NCI-H510A (cell line): ENCODE results near the gene SLC35D1.
"Not testable (repeated sequence)": the region's sequence is repeated elsewhere in the genome, so short reads cannot be mapped to it uniquely, and the experiment has no call there.

Experiments used
- DNase-seq: peaks from one replicate; lab custom pipeline; 2025; lab: John Stamatoyannopoulos, UW

SLC35D1 gene

GRCh38 chr1:66985835-66986234, 68.1 kb downstream of the SLC35D1 start:
- no peak for DNase-seq

GRCh38 chr1:66984491-66984890, 69.5 kb downstream of the SLC35D1 start:
- DNase-seq: no peak

- DNase-seq: no peak
Measured at GRCh38 chr1:66982561-66983260, 71.2 kb downstream of the SLC35D1 start.

DNA sequence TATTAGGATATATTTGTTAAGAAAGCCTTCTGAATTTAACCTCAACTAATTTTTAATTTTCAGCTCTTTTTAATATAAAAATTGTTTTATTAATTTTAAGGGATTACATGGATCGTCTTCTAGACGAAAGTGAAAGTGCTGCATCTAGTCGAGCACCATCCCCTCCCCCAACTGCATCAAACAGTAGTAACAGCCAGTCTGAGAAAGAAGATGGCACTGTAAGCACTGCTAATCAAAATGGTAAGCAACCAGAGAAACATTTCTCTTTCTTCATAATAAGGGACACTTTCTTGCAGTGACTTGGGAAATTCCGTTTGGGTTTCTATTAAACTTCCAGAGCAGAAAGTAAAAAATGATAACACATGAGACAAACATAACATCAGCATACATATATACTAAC, 72.3 kb downstream of the SLC35D1 start:
- no peak for DNase-seq

- no peak for DNase-seq
Measured at GRCh38 chr1:66980745-66981367, 73.1 kb downstream of the SLC35D1 start.

GRCh38 chr1:66979621-66980020, 74.3 kb downstream of the SLC35D1 start:
- DNase-seq: not testable (repeated sequence)

DNA sequence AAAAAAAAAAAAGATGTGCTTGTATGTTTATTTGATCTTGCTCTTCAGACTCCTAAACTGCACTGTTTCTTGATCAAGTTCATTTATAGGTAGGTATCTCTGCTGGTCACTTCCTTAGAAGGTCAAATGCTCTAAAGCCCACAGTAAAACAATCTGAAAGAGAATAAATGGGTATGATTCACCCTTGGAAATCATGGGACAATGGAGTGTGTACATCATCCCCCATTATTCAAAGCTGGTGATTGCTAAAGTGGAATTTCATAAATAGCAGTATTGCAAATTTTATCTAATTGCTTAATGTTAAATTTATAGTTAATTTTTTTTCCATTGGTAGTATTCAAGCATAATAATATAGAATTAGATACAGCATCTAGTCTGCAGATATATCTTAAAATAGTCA, 75.7 kb downstream of the SLC35D1 start:
- DNase-seq: no peak

- no peak for DNase-seq
Measured at GRCh38 chr1:66968574-66968973, 85.4 kb downstream of the SLC35D1 start.

DNA sequence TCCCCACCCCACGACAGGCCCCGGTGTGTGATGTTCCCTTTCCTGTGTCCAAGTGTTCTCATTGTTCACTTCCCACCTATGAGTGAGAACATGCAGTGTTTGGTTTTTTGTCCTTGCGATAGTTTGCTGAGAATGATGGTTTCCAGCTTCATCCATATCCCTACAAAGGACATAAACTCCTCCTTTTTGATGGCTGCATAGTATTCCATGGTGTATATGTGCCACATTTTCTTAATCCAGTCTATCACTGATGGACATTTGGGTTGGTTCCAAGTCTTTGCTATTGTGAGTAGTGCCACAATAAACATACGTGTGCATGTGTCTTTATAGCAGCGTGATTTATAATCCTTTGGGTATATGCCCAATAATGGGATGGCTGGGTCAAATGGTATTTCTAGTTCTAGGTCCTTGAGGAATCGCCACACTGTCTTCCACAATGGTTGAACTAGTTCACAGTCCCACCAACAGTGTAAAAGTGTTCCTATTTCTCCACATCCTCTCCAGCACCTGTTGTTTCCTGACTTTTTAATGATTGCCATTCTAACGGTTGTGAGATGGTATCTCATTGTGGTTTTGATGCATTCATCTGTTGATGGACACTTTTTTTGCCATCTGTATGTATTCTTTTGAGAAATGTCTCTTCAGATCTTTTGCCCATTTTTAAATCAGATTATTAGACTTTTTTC, 87.6 kb downstream of the SLC35D1 start:
- DNase-seq: not testable (repeated sequence)

DNA sequence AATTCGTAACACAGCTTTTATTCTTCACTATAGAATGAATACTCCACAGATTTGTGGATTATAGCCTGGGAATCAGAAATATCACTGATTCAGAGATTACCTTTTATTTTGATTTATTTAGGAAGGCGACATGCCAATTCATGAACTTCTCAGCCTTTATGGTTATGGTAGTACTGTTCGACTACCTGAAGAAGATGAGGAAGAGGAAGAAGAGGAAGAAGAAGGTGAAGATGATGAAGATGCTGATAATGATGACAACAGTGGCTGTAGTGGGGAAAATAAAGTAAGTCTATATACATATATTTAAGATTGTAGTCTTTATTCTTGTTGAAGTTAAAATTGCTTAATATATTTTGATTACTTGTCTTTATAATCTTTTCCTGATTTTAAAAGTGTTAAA, 96.0 kb downstream of the SLC35D1 start:
- no peak for DNase-seq

DNA sequence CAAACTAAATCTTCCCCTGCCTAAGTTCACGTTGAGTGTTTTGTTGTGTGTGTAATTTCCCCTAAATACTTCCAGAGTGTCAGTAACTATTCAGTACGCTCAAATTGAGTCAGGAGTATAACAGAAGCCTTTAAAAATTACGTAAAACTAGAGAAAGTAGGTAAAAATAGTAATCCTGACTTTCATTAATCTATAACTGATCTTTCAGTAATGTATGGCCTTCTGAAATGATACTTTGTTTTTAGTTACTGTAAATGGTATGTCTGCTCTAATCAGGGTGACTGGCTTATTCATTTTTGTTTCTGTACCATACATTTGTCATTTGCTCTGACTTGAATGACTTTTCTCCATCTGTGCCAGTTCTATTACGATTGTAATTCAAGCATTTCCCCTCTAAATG, 99.7 kb downstream of the SLC35D1 start:
- no peak for DNase-seq

DNA sequence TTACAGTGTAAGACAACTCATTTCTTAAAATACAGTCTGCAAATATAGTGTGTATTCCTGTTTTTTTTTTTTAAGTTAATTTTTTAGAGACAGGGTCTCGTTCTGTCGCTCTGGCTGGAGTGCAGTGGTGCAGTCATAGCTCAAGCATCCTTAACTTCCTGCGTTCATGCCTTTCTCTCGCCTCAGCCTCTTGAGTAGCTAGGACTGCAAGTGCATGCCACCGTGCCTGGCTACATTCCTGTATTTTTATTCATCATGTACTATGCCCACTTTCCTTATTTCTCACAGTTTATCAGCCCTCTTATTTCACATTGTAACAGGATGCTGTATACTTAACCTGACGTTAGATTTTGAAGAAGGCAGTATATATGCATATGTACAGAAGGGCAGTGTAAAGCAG, 102.4 kb downstream of the SLC35D1 start:
- DNase-seq: no peak
